ENCODE results near the gene TNPO3. TPM values are rescaled to one million over a fixed set of nuclear protein-coding genes. Genes with fewer than 3 reads are reported as not detected.

The TNPO3 gene
- total RNA-seq, 3 donors from 2014 or later (not counting 1 experiment from before 2014, with no cell fraction given), result 33.9 to 41.1 (median 37.9) TPM

- no peak for DNase-seq
- Histone ChIP-seq H3K4me3 (ENCODE audit: low read length) (no peak overlapping the region), H3K36me3 (ENCODE audit: control insufficient read depth, insufficient read depth, low read length) (no peaks in the 10 kb centered on the region), H3K27ac (ENCODE audit: low read length) (no peak overlapping the region), H3K4me1 (ENCODE audit: control insufficient read depth, insufficient read depth, low read length) (peaks cover 11% of the 10 kb centered on the region), H3K27me3 (ENCODE audit: control insufficient read depth, insufficient read depth, low read length) (peaks cover 12% of the 10 kb centered on the region), H3K9me3 (ENCODE audit: control insufficient read depth, insufficient read depth, low read length) (no peaks in the 10 kb centered on the region)
- Mint-ChIP-seq H3K4me3 (no peak overlapping the region), H3K4me1 (peaks cover 5 to 6% of the 10 kb centered on the region in 2 donors), H3K36me3 (no peaks in the 10 kb centered on the region), H3K27ac (no peak overlapping the region), H3K27me3 (ENCODE audit: low read depth in 2 of 2) (peaks cover 43 to 52% of the 10 kb centered on the region in 2 donors), H3K9me3 (no peaks in the 10 kb centered on the region)
- no peak for TF ChIP-seq CTCF (IDR thresholded peaks at IDR 0.05)
- intact Hi-C loops (cut with micrococcal nuclease), result no loop called here
- no peak for ATAC-seq
- 89% methylated on average over 5 of the region's 8 CpGs for WGBS (ENCODE audit: insufficient coverage)
Measured at GRCh38 chr7:128918016-128918665, 136.8 kb downstream of the TNPO3 start.

- no peak overlapping the region for H3K27ac Mint-ChIP-seq
- H3K36me3 ChIP-seq (ENCODE audit: control insufficient read depth, insufficient read depth, low read length), result no peaks in the 10 kb centered on the region
- peaks cover 42 to 55% of the 10 kb centered on the region in 2 donors for H3K27me3 Mint-ChIP-seq (ENCODE audit: low read depth in 2 of 2)
- peaks cover 5 to 6% of the 10 kb centered on the region in 2 donors for H3K4me1 Mint-ChIP-seq
- TF ChIP-seq CTCF (IDR thresholded peaks at IDR 0.05), result no peak
- H3K9me3 Mint-ChIP-seq, result no peaks in the 10 kb centered on the region
- H3K36me3 Mint-ChIP-seq, result no peaks in the 10 kb centered on the region
- no peak overlapping the region for H3K4me3 Mint-ChIP-seq
- ATAC-seq (no peak), DNase-seq (no peak)
- no peak overlapping the region for H3K27ac ChIP-seq (ENCODE audit: low read length)
- H3K27me3 ChIP-seq (ENCODE audit: control insufficient read depth, insufficient read depth, low read length), result peaks cover 12% of the 10 kb centered on the region
- no peaks in the 10 kb centered on the region for H3K9me3 ChIP-seq (ENCODE audit: control insufficient read depth, insufficient read depth, low read length)
- intact Hi-C loops (cut with micrococcal nuclease), result no loop called here
- H3K4me3 ChIP-seq (ENCODE audit: low read length), result no peak overlapping the region
- WGBS (ENCODE audit: insufficient coverage), result 96% methylated on average over 2 of the region's 2 CpGs
- peaks cover 11% of the 10 kb centered on the region for H3K4me1 ChIP-seq (ENCODE audit: control insufficient read depth, insufficient read depth, low read length)
Measured at GRCh38 chr7:128917122-128917521, 137.8 kb downstream of the TNPO3 start.

DNA sequence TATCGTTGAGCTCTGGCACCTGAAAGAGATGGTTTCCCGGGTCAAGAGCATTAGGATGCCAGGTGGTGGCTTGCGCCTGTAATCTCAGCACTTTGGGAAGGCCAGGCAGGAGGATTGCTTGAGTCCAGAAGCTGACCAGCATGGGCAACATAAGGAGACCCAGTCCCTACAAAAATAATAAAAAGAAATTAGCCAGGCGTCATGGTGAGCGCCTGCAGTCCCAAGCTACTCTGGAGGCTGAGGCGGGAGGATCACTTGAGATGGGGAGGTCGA, 138.3 kb downstream of the TNPO3 start:
- Mint-ChIP-seq H3K9me3 (no peaks in the 10 kb centered on the region), H3K27ac (no peak overlapping the region), H3K36me3 (no peaks in the 10 kb centered on the region), H3K4me1 (peaks cover 5 to 6% of the 10 kb centered on the region in 2 donors), H3K27me3 (ENCODE audit: low read depth in 2 of 2) (peaks cover 40 to 61% of the 10 kb centered on the region in 2 donors), H3K4me3 (no peak overlapping the region)
- TF ChIP-seq CTCF (IDR thresholded peaks at IDR 0.05), result no peak
- DNase-seq, result no peak
- peaks cover 11% of the 10 kb centered on the region for H3K4me1 ChIP-seq (ENCODE audit: control insufficient read depth, insufficient read depth, low read length)
- intact Hi-C loops (cut with micrococcal nuclease), result no loop called here
- no peak for ATAC-seq
- H3K27ac ChIP-seq (ENCODE audit: low read length), result no peak overlapping the region
- whole genome bisulfite sequencing (ENCODE audit: insufficient coverage), result 92% methylated on average over 7 of the region's 7 CpGs
- no peak overlapping the region for H3K4me3 ChIP-seq (ENCODE audit: low read length)
- no peaks in the 10 kb centered on the region for H3K9me3 ChIP-seq (ENCODE audit: control insufficient read depth, insufficient read depth, low read length)
- no peaks in the 10 kb centered on the region for H3K36me3 ChIP-seq (ENCODE audit: control insufficient read depth, insufficient read depth, low read length)
- H3K27me3 ChIP-seq (ENCODE audit: control insufficient read depth, insufficient read depth, low read length), result peaks cover 12% of the 10 kb centered on the region

Data from natural killer cell (primary cell).